Neural progenitor cell (in vitro differentiated cells): ENCODE results near the gene GKN2. TPM values are rescaled to one million over a fixed set of nuclear protein-coding genes. Genes with fewer than 3 reads are reported as not detected.

Experiments used
- DNase-seq: peaks from one replicate; pipeline ENCODE4 v3.0.0-alpha.2; 2016; ENCODE audit warnings: low spot score
- H2AFZ ChIP-seq: fragments of 200-600 bp; sonication (generic); replicated peaks from 2 replicates; pipeline ENCODE4 v1.6.1; 2016; ENCODE audit warnings: antibody characterized with exemption
- H3F3A ChIP-seq: fragments of 200-600 bp; sonication (generic); 2 replicates; pipeline ENCODE4 v1.6.1; 2016; ENCODE audit warnings: antibody characterized with exemption, low read depth
- H3K27ac ChIP-seq: fragments of 200-600 bp; sonication (generic); 2 replicates; pipeline ENCODE4 v1.5.1; 2016; ENCODE audit warnings: mild to moderate bottlenecking
- H3K27me3 ChIP-seq: fragments of 200-600 bp; sonication (generic); 2 replicates; pipeline ENCODE4 v1.6.1; 2016; ENCODE audit warnings: mild to moderate bottlenecking, moderate library complexity
- H3K36me3 ChIP-seq: fragments of 200-600 bp; sonication (generic); 2 replicates; pipeline ENCODE4 v1.5.1; 2016
- H3K4me1 ChIP-seq: fragments of 200-600 bp; sonication (generic); 2 replicates; pipeline ENCODE4 v1.6.1; 2016; ENCODE audit warnings: mixed run types
- H3K4me2 ChIP-seq: fragments of 200-600 bp; sonication (generic); 2 replicates; pipeline ENCODE4 v1.6.1; 2016
- H3K4me3 ChIP-seq: fragments of 200-600 bp; sonication (generic); 2 replicates; pipeline ENCODE4 v1.5.1; 2016
- H3K79me2 ChIP-seq: fragments of 200-600 bp; sonication (generic); 2 replicates; pipeline ENCODE4 v1.6.1; 2016; ENCODE audit warnings: low read depth
- H3K9ac ChIP-seq: fragments of 200-600 bp; sonication (generic); 2 replicates; pipeline ENCODE4 v1.6.1; 2016
- H3K9me3 ChIP-seq: fragments of 200-600 bp; sonication (generic); 2 replicates; pipeline ENCODE4 v1.5.1; 2016; ENCODE audit warnings: low read depth
- H4K20me1 ChIP-seq: fragments of 200-600 bp; sonication (generic); 2 replicates; pipeline ENCODE4 v1.6.1; 2016; ENCODE audit warnings: low read depth
- H3K27ac Mint-ChIP-seq: 3 replicates; pipeline ENCODE4 v1.8.0; 2021; ENCODE audit warnings: mixed read lengths
- H3K27me3 Mint-ChIP-seq: 2 replicates; pipeline ENCODE4 v1.8.0; 2022; ENCODE audit warnings: low read depth, mild to moderate bottlenecking, inconsistent platforms, moderate library complexity, mixed read lengths; ENCODE audit not compliant: insufficient read depth
- H3K36me3 Mint-ChIP-seq: 3 replicates; pipeline ENCODE4 v1.8.0; 2021; ENCODE audit warnings: mixed read lengths
- H3K4me1 Mint-ChIP-seq: 3 replicates; pipeline ENCODE4 v1.8.0; 2021; ENCODE audit warnings: mixed read lengths
- H3K4me3 Mint-ChIP-seq: 3 replicates; pipeline ENCODE4 v1.8.0; 2021; ENCODE audit warnings: mild to moderate bottlenecking, moderate library complexity, mixed read lengths
- H3K9me3 Mint-ChIP-seq: 3 replicates; pipeline ENCODE4 v1.8.0; 2020; ENCODE audit warnings: mixed read lengths
- EZH2 ChIP-seq: fragments of 200-600 bp; sonication (generic); IDR thresholded peaks from 2 replicates; pipeline ENCODE4 v1.6.1; 2017; ENCODE audit warnings: antibody characterized with exemption, mild to moderate bottlenecking, moderate library complexity
- EZH2phosphoT487 ChIP-seq: fragments of 200-600 bp; sonication (generic); IDR thresholded peaks from 2 replicates; pipeline ENCODE4 v1.6.1; 2017; ENCODE audit warnings: antibody characterized with exemption
- total RNA-seq: library from RNA; depleted of rRNA; stranded (reverse); fragments of >200 nt; gene quantifications from 2 replicates; pipeline ENCODE4 v1.2.3, GENCODE V29; 2015; ENCODE audit warnings: low replicate concordance
- TF ChIP-seq, protein P1 (sequence below): fragments of 200-600 bp; sonication (generic); IDR thresholded peaks from 2 replicates; pipeline ENCODE4 v1.5.1; 2017; ENCODE audit warnings: antibody characterized with exemption, mild to moderate bottlenecking

Gene GKN2
- total RNA-seq, 1 donor from 2014 or later = not detected

DNA sequence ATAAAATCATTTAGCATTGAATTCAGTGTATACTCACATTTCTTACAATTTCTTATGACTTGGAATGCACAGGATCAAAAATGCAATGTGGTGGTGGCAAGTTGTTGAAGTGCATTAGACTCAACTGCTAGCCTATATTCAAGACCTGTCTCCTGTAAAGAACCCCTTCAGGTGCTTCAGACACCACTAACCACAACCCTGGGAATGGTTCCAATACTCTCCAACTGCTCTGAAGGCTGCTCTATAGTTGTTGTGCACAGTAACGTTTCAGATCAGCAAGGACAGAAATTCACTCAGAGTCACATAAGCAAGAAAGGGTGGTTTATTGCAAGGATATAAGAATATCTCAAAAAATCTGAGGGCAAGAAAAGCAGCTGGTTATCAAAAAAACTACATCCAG, 28.3 kb upstream of the GKN2 start:
- H3K9me3 Mint-ChIP-seq = no peaks in the 10 kb centered on the region
- TF ChIP-seq, protein P1, sequence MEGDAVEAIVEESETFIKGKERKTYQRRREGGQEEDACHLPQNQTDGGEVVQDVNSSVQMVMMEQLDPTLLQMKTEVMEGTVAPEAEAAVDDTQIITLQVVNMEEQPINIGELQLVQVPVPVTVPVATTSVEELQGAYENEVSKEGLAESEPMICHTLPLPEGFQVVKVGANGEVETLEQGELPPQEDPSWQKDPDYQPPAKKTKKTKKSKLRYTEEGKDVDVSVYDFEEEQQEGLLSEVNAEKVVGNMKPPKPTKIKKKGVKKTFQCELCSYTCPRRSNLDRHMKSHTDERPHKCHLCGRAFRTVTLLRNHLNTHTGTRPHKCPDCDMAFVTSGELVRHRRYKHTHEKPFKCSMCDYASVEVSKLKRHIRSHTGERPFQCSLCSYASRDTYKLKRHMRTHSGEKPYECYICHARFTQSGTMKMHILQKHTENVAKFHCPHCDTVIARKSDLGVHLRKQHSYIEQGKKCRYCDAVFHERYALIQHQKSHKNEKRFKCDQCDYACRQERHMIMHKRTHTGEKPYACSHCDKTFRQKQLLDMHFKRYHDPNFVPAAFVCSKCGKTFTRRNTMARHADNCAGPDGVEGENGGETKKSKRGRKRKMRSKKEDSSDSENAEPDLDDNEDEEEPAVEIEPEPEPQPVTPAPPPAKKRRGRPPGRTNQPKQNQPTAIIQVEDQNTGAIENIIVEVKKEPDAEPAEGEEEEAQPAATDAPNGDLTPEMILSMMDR = no peak
- TF ChIP-seq EZH2phosphoT487 (no peak), EZH2 (no peak)

DNA sequence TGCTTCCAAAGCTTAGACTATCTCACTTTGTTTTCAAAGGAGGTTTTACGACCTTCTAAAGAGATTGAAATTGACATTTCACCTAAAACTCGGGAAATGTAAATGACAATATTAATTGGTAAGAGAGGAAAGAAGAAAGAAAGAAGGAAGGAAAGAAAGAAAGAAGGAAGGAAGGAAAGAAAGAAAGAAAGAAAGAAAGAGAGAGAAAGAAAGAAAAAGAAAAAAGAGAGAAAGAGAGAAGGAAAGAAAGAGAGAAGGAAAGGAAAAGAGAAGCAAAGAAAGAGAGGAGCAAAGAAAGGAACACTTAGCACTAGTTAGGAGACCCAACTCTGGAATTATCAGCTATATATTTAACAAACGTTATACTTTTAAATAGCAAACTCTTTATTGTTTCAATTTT, 25.4 kb upstream of the GKN2 start:
- Mint-ChIP-seq H3K36me3 (no peaks in the 10 kb centered on the region), H3K27ac (no peak overlapping the region), H3K4me1 (no peaks in the 10 kb centered on the region), H3K4me3 (no peak overlapping the region), H3K27me3 (no peaks in the 10 kb centered on the region), H3K9me3 (no peaks in the 10 kb centered on the region)
- no peak for DNase-seq
- Histone ChIP-seq H3K9me3 (no peaks in the 10 kb centered on the region), H3K4me2 (no peak overlapping the region), H3F3A (no peaks in the 10 kb centered on the region), H4K20me1 (no peaks in the 10 kb centered on the region), H3K79me2 (no peaks in the 10 kb centered on the region), H3K4me1 (no peaks in the 10 kb centered on the region), H3K4me3 (no peak overlapping the region), H3K27ac (no peak overlapping the region), H3K27me3 (no peaks in the 10 kb centered on the region), H3K9ac (no peak overlapping the region), H3K36me3 (no peaks in the 10 kb centered on the region), H2AFZ (no peak overlapping the region)
- TF ChIP-seq, protein P1 = no peak
- no peak for TF ChIP-seq EZH2phosphoT487

More for the DNA sequence above, 28.3 kb upstream of the GKN2 start:
- H3K4me1 Mint-ChIP-seq = no peaks in the 10 kb centered on the region
- H3K36me3 ChIP-seq = no peaks in the 10 kb centered on the region
- no peak overlapping the region for H2AFZ ChIP-seq
- no peak for DNase-seq
- H3K27ac ChIP-seq = no peak overlapping the region
- no peaks in the 10 kb centered on the region for H3K27me3 ChIP-seq
- H3K27me3 Mint-ChIP-seq = no peaks in the 10 kb centered on the region
- no peaks in the 10 kb centered on the region for H3K9me3 ChIP-seq
- H3K4me3 Mint-ChIP-seq = no peak overlapping the region
- H3K79me2 ChIP-seq = no peaks in the 10 kb centered on the region
- no peak overlapping the region for H3K4me3 ChIP-seq
- no peaks in the 10 kb centered on the region for H3K36me3 Mint-ChIP-seq
- H3K9ac ChIP-seq = no peak overlapping the region
- H3K4me1 ChIP-seq = no peaks in the 10 kb centered on the region
- no peak overlapping the region for H3K4me2 ChIP-seq
- H3F3A ChIP-seq = no peaks in the 10 kb centered on the region
- H4K20me1 ChIP-seq = no peaks in the 10 kb centered on the region
- no peak overlapping the region for H3K27ac Mint-ChIP-seq

- Mint-ChIP-seq H3K4me1 (no peaks in the 10 kb centered on the region), H3K4me3 (no peak overlapping the region), H3K36me3 (no peaks in the 10 kb centered on the region), H3K27ac (no peak overlapping the region), H3K9me3 (no peaks in the 10 kb centered on the region), H3K27me3 (no peaks in the 10 kb centered on the region)
- Histone ChIP-seq H3K79me2 (no peaks in the 10 kb centered on the region), H4K20me1 (no peaks in the 10 kb centered on the region), H3K4me2 (no peak overlapping the region), H3K9ac (no peak overlapping the region), H3K4me3 (no peak overlapping the region), H3F3A (no peaks in the 10 kb centered on the region), H3K4me1 (no peaks in the 10 kb centered on the region), H3K27me3 (no peaks in the 10 kb centered on the region), H3K27ac (no peak overlapping the region), H3K36me3 (no peaks in the 10 kb centered on the region), H2AFZ (no peak overlapping the region), H3K9me3 (no peaks in the 10 kb centered on the region)
- DNase-seq = no peak
- TF ChIP-seq EZH2 (no peak), EZH2phosphoT487 (no peak)
- TF ChIP-seq, protein P1 = no peak
Measured at GRCh38 chr2:68977453-68977852, 24.8 kb upstream of the GKN2 start.
